Left lobe of liver (tissue), 2 donors: ENCODE data around the gene VSIR. TPM values are rescaled to one million over a fixed set of nuclear protein-coding genes. Genes with fewer than 3 reads are reported as not detected.

ENCODE experiments used
- ATAC-seq: fragments of 200-7000 bp; cut with Tn5 transposase; one replicate; pipeline ENCODE4 v1.9.1; 2020; ENCODE audit warnings: mild to moderate bottlenecking, moderate library complexity
- DNase-seq: peaks from one replicate; pipeline ENCODE4 v3.0.0-alpha.2; 2020; ENCODE audit warnings: low spot score
- total RNA-seq: library from RNA; stranded (reverse); gene quantifications from one replicate; pipeline ENCODE4 v1.2.1, GENCODE V29; 2021
- donor health status: DM: no; HTN: no; CAD: no; lungs with moderate emphysema.
- donor health status: DM: no; HTN: yes; CAD: no.

The VSIR gene
- total RNA-seq, 1 donor from 2014 or later, result 7.0 TPM

GRCh38 chr10:71735709-71736569, 37.4 kb downstream of the VSIR start:
- ATAC-seq (peak; percentile 26), DNase-seq (no peak)

DNA sequence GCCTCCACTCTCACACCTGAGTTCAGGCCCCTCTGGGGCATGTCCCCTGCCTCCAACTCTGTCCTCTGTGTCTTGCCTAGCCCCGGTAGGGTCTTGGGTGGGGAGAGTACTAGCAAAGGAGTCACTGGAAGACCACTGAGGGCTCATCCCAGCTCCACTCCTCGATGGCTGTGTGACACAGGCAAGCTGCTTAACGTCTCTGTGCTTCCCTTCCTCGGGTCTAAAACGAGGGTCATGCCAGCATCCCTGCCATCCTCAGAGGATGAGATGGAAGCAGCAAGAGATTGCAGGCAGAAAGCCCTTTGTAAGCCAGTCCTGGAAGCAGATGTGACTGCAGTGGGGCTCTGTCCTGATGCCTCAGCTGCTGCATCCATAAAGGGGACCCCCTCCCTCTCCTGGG, 38.5 kb downstream of the VSIR start:
- DNase-seq, result no peak
- no peak for ATAC-seq

- no peak for DNase-seq
- no peak for ATAC-seq
Measured at GRCh38 chr10:71731791-71732190, 41.5 kb downstream of the VSIR start.

DNA sequence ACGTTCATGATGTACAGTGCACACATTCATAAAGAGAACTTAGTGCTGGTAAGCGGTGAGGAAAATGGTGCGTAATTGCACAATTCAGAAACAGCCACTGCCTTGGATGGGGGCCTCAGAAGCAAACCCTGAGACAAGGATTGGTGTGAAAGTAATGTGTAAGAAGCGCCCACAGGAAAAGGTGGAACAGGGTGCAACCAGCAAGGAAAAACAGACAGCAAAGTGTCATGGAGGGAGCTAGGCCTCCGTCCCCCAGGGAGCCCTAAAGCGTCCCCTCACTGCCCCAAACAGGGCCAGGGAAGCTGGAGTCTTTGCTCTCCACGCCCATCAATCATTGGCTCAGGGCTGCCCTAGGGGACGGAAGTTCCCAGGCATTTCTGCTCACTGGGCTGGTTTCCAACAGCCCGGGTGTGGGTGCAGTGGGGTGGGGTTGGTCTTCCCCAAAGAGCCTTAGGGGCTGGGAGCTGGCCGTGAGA, 44.1 kb downstream of the VSIR start:
- peak; percentile 42 for ATAC-seq
- DNase-seq, result no peak

- DNase-seq (no peak), ATAC-seq (peak; percentile 36)
Measured at GRCh38 chr10:71727738-71728737, 45.3 kb downstream of the VSIR start.

DNA sequence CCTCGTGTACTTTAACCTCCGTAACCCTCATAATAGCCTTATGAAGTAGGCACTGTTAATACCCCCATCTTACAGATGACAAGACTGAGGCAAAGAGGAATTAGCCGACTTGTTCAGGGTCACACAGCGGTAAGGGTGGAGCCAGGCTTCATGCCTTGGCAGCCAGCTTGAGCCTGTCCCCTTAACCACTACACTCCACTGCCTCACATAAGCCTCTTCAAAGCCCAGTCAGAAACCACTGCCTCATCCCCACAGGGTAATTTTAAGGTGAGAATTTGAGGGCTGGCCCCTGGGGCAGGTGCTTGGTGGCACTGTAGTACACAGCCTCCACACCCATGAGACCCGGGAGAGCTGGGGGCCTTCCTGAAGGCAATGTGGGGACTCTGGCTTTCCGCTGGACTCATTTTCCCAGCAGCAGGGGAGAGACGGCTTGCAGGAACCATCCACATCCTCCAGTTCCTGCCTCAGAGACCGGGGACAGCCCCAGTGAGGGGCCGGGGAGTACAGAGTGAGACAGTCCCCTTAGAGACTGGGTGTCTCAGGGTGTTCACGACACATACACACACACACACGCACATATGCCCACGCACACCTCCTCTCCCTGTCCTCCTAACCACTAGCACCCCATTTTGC, 46.1 kb downstream of the VSIR start:
- peak; percentile 6 for ATAC-seq
- DNase-seq, result no peak

GRCh38 chr10:71726580-71727104, 46.7 kb downstream of the VSIR start:
- DNase-seq (no peak), ATAC-seq (no peak)

- no peak for ATAC-seq
Measured at GRCh38 chr10:71725998-71726579, 47.2 kb downstream of the VSIR start.

GRCh38 chr10:71725249-71725648, 48.1 kb downstream of the VSIR start:
- ATAC-seq, result no peak
- DNase-seq, result no peak

More at GRCh38 chr10:71725998-71726579, 47.2 kb downstream of the VSIR start:
- DNase-seq, result no peak

DNA sequence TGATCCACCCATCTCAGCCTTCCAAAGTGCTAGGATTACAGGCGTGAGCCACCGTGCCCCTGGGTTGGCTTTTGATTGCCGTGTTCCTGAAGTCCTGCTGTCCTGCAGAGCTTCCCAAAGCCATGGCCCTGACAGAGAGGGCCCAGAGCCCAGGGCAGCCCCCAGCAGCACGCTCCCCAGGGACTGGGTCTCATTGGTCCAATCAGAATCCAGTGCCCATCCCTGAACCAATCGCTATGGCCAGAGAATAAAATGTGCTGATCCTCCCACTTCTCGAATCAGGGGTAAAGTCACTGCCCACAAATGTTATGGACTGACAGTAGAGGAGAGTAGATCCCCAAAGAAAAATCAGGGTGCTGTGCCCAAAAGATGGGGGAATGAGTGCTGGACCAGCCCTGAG, 48.8 kb downstream of the VSIR start:
- ATAC-seq (no peak), DNase-seq (no peak)

GRCh38 chr10:71723311-71723710, 50.0 kb downstream of the VSIR start:
- DNase-seq (no peak), ATAC-seq (no peak)

GRCh38 chr10:71722849-71723248, 50.5 kb downstream of the VSIR start:
- ATAC-seq, result no peak
- no peak for DNase-seq

GRCh38 chr10:71721313-71721712, 52.0 kb downstream of the VSIR start:
- no peak for DNase-seq
- no peak for ATAC-seq

DNA sequence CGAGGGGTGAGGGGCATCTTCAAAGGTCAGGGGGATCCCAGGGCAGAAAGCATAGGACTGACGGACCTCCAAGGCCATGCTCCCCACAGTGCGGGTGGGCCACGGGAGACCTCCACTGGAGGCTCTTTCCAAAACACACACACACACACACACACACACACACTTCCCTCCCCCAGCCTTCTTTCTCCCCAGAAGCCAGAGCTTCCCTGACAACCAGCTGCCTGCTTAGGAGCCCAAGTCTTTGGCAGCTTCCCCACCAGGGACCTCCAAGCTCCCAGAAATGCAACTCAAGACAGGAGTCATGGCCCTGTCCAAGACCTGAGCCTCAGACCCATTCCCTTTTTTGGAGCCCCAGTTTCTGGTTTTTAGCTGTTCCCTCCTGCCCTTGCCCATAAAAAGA, 53.0 kb downstream of the VSIR start:
- ATAC-seq (no peak), DNase-seq (no peak)

DNA sequence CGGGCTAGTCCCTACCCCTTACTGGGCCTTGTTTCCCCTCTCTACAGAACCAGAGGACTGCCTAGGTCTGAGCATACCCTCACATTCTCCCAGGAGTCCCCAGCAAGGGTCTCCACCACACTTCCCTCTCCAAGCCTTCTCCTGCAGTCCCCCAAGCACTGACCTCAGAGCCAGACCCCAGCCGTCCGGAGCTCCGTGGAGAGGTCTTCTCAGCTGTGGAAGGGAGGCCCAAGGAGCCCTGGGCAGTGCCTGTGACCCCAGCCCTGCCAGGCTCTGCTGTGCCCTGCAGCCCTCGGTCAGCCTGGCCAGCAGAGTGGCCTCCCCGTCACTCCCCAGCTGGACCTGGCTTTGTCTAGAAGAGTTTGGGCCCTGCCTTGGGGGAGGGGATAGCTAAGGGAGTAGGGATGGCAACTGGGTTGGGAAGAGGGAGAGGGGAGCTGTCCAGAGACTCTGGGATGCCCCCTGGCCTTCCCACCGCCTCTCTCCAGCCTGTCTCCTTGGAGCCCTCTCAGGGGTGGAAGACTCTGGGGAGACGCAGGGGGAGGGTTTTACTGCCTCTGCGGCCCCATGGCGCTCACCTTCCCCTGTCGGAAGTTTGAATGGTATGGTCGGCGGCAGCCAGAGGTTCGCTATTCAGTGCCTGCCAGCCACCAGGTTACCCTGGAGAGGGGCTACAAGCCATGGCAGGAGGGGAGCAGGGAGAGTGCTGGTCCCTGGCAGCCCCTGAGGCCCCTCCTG, 53.7 kb downstream of the VSIR start, which contains the start of gene C10orf105:
C10orf105 (minus strand) TSS at position 315 of the 738 bp plus-strand sequence. CDS start 3,441 bp downstream, outside the sequence.
- DNase-seq (no peak), ATAC-seq (no peak)

DNA sequence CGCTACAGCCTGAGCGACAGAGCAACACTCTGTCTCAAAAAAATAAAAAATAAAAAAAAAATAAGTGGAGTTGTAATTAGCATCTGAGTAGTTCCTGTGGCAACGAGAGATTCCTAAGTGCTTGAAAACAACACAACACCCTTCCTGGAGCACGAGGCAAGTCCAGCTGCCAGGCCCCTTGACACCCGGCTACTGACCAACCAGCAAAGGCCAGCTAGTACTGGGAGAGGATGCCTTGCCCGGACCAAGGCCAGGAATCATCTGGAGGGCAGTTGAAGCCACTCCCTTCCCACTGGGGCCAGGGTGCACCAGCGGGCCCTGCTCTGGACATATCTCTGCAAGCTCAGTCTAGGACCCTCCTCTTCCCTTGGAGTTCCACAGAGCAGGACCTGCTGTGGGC, 54.3 kb downstream of the VSIR start:
- no peak for ATAC-seq
- no peak for DNase-seq

GRCh38 chr10:71718165-71718698, 55.1 kb downstream of the VSIR start:
- no peak for ATAC-seq
- DNase-seq, result no peak

- ATAC-seq (no peak), DNase-seq (no peak)
Measured at GRCh38 chr10:71717551-71717951, 55.8 kb downstream of the VSIR start.

DNA sequence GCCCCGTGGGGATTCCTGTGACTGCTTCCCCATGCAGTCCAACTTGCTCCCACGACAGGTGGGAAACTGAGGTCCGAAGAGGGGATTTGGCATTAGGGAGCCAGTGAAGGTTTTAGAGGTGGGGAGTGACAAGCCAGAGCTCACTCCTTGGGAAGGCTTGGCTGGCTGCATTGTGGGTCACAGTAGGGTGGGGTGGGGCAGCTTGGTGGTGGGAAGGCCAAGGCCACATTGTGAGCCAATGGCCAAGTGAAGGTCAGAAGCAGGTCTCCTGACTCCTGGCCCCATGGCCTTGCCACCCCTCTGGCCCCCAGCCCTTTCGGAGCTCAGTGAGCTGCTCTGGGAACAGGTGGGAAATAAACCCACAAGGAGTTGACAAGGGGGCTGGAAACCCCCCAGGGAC, 56.3 kb downstream of the VSIR start:
- no peak for ATAC-seq
- DNase-seq, result no peak
